Testis (tissue), 3 donors: ENCODE results near the gene PPP1R12A. TPM values are rescaled to one million over a fixed set of nuclear protein-coding genes. Genes with fewer than 3 reads are reported as not detected.
A peak's percentile ranks its signal among the peaks of the same experiment; 100 is the strongest.
"Not testable (repeated sequence)": the region's sequence is repeated elsewhere in the genome, so short reads cannot be mapped to it uniquely, and the experiment has no call there.

Source experiments
- DNase-seq: peaks from one replicate; pipeline ENCODE4 v3.0.0-alpha.2; 2019
- H3K27ac ChIP-seq, 2 donors: fragments of 200-600 bp; sonication (generic); one replicate each; pipeline ENCODE4 v1.5.1; 2019
- H3K27me3 ChIP-seq: fragments of 200-600 bp; sonication (generic); one replicate; pipeline ENCODE4 v1.5.1; 2019
- H3K36me3 ChIP-seq: fragments of 200-600 bp; sonication (generic); one replicate; pipeline ENCODE4 v1.5.1; 2017; ENCODE audit warnings: low read depth; ENCODE audit errors: missing control alignments
- H3K4me1 ChIP-seq: fragments of 200-600 bp; sonication (generic); one replicate; pipeline ENCODE4 v1.5.1; 2019
- H3K4me3 ChIP-seq, 2 donors: fragments of 200-600 bp; sonication (generic); one replicate each; pipeline ENCODE4 v1.5.1; 2017 to 2019
- H3K9me3 ChIP-seq: fragments of 200-600 bp; sonication (generic); one replicate; pipeline ENCODE4 v1.5.1; 2017
- POLR2A ChIP-seq: fragments of 450-650 bp; IDR thresholded peaks from one replicate; pipeline ENCODE4 v1.6.1; 2017; ENCODE audit warnings: antibody characterized with exemption, mild to moderate bottlenecking, moderate library complexity
- WGBS, 2 donors: methylation state at CpG; one replicate each; pipeline ENCODE4 v1.1.5; 2018; 5-methylcytosine and 5-hydroxymethylcytosine counted together
- intact Hi-C: fragments of 100-400 bp; cut with DNase I; formaldehyde crosslinking; loops from one replicate; pipeline ENCODE4 v1.15.1; 2023; ENCODE audit warnings: low total_unique reads
- polyA plus RNA-seq: library from polyadenylated mRNA; stranded (reverse); fragments of 350-450 nt; fragmentation: Illumina TruSeq; extraction: RNeasy Lipid Tissue Mini Kit (QIAGEN cat#74804); gene quantifications from one replicate; pipeline ENCODE4 v1.2.3, GENCODE V29; 2014; ENCODE audit warnings: low read depth, low replicate concordance; ENCODE audit not compliant: insufficient read depth
- total RNA-seq, 2 donors: library from RNA; depleted of rRNA; stranded (reverse); fragments of >200 nt; gene quantifications; one replicate each; pipeline ENCODE4 v1.2.3, GENCODE V29; 2016
- TF ChIP-seq, protein P1 (sequence below), 3 experiments: fragments of 450-650 bp in 2 of 3; fragments of 200-600 bp in 1 of 3; sonication (generic) in 1 of 3; IDR thresholded peaks; one replicate each; pipeline ENCODE4 v1.5.1; 2016 to 2019; ENCODE audit warnings: antibody characterized with exemption in 3 of 3, mild to moderate bottlenecking in 2 of 3, moderate library complexity in 1 of 3

PPP1R12A gene
- total and polyA plus RNA-seq, 3 donors from 2014 or later, result 22.4 to 119 (median 113) TPM

DNA sequence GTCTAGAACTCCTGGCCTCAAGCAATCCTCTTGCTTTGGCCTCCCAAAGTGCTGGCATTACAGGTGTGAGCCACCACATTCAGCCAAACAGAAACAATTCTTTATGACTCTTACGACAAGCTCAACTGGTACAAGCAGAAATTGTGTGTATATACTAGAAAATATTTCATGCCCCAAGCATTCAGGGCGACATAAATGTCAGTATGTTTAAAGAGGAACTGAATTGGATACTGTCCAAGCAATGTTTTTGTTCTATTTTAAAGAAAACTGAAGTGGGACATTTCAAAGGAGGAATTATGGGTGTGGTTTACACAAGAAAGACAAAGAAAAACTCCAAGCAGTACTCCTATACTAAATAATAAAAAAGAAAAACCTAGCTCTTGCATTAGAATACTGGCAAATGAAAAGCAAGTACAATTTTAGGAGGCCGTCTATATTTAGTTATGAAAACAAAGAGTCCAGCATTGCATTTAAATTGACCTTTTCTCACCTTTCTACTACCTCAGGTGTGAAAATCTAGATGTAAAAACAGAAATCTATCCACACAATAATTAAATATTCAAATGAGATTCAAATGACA is 48.9 kb downstream of the PPP1R12A start:
- DNase-seq, result no peak
- intact Hi-C loops, result no loop called here
- peaks cover 18% of the 10 kb centered on the region for H3K4me1 ChIP-seq
- no peaks in the 10 kb centered on the region for H3K9me3 ChIP-seq
- peak overlapping the region in 1 of 2 donors; percentile 41 for H3K27ac ChIP-seq
- H3K4me3 ChIP-seq, result no peak overlapping the region
- no peaks in the 10 kb centered on the region for H3K27me3 ChIP-seq
- TF ChIP-seq, protein P1, sequence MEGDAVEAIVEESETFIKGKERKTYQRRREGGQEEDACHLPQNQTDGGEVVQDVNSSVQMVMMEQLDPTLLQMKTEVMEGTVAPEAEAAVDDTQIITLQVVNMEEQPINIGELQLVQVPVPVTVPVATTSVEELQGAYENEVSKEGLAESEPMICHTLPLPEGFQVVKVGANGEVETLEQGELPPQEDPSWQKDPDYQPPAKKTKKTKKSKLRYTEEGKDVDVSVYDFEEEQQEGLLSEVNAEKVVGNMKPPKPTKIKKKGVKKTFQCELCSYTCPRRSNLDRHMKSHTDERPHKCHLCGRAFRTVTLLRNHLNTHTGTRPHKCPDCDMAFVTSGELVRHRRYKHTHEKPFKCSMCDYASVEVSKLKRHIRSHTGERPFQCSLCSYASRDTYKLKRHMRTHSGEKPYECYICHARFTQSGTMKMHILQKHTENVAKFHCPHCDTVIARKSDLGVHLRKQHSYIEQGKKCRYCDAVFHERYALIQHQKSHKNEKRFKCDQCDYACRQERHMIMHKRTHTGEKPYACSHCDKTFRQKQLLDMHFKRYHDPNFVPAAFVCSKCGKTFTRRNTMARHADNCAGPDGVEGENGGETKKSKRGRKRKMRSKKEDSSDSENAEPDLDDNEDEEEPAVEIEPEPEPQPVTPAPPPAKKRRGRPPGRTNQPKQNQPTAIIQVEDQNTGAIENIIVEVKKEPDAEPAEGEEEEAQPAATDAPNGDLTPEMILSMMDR (IDR thresholded peaks at IDR 0.05), result no peak
- no peak for TF ChIP-seq POLR2A
- no peaks in the 10 kb centered on the region for H3K36me3 ChIP-seq
- 83 to 86% methylated on average over 3 of the region's 3 CpGs for WGBS, 2 donors

DNA sequence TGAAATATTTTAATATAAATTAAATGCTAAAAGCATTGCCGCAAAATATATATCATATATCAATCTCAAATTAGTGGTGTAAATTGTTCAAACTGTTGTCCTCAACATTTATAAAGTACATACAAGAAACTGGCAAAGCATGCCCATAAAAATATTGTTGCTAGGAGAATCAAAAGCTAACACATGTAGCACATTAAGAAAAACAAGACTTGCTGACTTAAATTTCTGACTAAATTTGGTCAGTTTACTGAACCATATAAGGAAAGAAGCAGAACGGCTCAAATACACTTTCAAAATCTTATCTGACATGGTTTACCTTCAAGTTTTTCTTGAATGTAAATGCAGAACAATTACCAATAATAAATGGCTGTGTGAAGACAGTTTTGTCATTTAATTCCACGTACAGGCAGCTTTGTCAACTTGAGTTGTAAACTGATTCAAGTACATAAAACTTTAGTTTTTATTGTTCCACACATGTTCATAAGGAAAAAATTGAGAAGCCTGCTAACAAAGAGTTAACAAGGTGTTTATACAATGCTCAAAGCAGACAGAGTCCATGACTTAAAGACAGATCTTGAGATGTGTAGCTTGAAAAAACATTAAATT is 50.4 kb downstream of the PPP1R12A start:
- WGBS, 2 donors, result 63 to 69% methylated on average over 3 of the region's 3 CpGs
- TF ChIP-seq, protein P1 (IDR thresholded peaks at IDR 0.05), result no peak
- no peak for TF ChIP-seq POLR2A
- intact Hi-C loops, result no loop called here
- no peaks in the 10 kb centered on the region for H3K36me3 ChIP-seq
- no peaks in the 10 kb centered on the region for H3K27me3 ChIP-seq
- peaks cover 18% of the 10 kb centered on the region for H3K4me1 ChIP-seq
- H3K27ac ChIP-seq, result no peak overlapping the region
- H3K9me3 ChIP-seq, result no peaks in the 10 kb centered on the region
- H3K4me3 ChIP-seq, result no peak overlapping the region
- no peak for DNase-seq

DNA sequence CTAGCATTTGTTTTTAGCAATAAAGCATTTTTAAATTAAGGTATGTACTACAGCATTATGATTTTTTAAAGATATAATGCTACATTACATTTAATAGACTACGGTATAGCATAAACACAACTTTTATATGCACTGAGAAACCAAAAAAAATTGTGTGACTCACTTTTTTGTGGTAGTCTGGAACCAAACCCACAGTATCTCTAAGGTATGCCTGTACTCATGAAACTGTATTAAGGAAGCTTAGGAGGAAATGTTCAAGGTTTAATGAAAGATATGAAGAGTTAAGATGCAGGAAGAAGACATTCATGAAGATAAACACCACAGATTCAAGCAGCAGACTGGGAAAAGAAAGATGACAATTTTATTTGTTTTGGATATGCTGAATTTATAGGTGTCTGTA is 51.7 kb downstream of the PPP1R12A start:
- 86 to 92% methylated on average over 1 of the region's 1 CpG for WGBS, 2 donors
- intact Hi-C loops, result no loop called here
- Histone ChIP-seq H3K9me3 (no peaks in the 10 kb centered on the region), H3K4me1 (peaks cover 9% of the 10 kb centered on the region), H3K27ac (no peak overlapping the region), H3K27me3 (no peaks in the 10 kb centered on the region), H3K4me3 (no peak overlapping the region), H3K36me3 (no peaks in the 10 kb centered on the region)
- TF ChIP-seq POLR2A, result no peak
- TF ChIP-seq, protein P1 (IDR thresholded peaks at IDR 0.05), result no peak
- DNase-seq, result no peak

DNA sequence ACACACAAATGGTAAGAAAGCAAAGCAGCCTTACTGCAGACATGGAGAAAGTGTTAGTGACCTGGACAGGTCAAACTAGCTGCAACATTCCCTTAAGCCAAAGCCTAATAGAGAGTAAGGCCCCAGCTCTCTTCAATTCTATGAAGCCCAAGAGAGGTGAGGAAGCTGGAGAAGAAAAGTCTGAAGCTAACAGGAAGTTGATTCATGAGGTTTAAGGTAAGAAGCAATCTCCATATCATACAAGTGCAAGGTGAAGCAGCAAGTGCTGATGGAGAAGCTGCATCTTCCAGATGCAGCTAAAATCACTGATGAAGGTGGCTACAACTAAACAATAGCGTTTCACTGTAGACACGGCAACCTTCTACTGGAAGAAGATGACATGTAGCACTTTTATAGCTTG is 53.5 kb downstream of the PPP1R12A start:
- intact Hi-C loops, result no loop called here
- H3K4me1 ChIP-seq, result peaks cover 9% of the 10 kb centered on the region
- TF ChIP-seq POLR2A, result no peak
- TF ChIP-seq, protein P1 (IDR thresholded peaks at IDR 0.05), result no peak

DNA sequence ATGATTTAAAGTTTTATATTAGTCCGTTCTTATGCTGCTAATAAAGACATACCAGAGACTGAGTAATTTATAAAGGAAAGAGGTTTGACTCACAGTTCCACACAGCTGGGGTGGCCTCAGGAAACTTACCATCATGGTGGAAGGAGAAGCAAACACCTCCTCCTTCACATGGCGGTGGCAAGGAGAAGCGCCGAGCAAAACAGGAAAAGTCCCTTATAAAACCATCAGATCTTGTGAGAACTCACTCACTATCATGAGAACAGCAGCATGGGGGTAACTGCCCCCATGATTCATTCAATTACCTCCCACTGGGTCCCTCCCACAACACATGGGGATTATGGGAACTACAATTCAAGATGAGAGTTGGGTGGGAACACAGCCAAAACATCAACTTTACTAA is 56.4 kb downstream of the PPP1R12A start:
- DNase-seq, H3K4me3 ChIP-seq, H3K36me3 ChIP-seq, H3K27me3 ChIP-seq, H3K4me1 ChIP-seq, H3K27ac ChIP-seq, H3K9me3 ChIP-seq, intact Hi-C loops: not testable (repeated sequence)
- 93 to 94% methylated on average over 4 of the region's 4 CpGs for WGBS, 2 donors

More for the DNA sequence above, 53.5 kb downstream of the PPP1R12A start:
- 89 to 91% methylated on average over 2 of the region's 2 CpGs for WGBS, 2 donors
- no peak overlapping the region for H3K27ac ChIP-seq
- H3K36me3 ChIP-seq, result no peaks in the 10 kb centered on the region
- no peaks in the 10 kb centered on the region for H3K9me3 ChIP-seq
- H3K4me3 ChIP-seq, result no peak overlapping the region
- no peaks in the 10 kb centered on the region for H3K27me3 ChIP-seq
- DNase-seq, result no peak
